OCI-LY7 (cell line): Measurements from ENCODE around the gene SLC39A3.

Experiments
- EZH2phosphoT487 ChIP-seq: fragments of 200-600 bp; sonication (generic); IDR thresholded peaks from 2 replicates; pipeline ENCODE4 v1.6.1; 2018; ENCODE audit warnings: low read depth, borderline replicate concordance, mild to moderate bottlenecking, mixed run types, antibody characterized with exemption, low read length, moderate library complexity, mixed read lengths
- TF ChIP-seq, protein P1 (sequence below): fragments of 200-600 bp; sonication (generic); conservative IDR thresholded peaks from 2 replicates; pipeline ENCODE4 v1.5.1; 2014; ENCODE audit warnings: mild to moderate bottlenecking, antibody characterized with exemption, low read length, moderate library complexity, mixed read lengths

DNA sequence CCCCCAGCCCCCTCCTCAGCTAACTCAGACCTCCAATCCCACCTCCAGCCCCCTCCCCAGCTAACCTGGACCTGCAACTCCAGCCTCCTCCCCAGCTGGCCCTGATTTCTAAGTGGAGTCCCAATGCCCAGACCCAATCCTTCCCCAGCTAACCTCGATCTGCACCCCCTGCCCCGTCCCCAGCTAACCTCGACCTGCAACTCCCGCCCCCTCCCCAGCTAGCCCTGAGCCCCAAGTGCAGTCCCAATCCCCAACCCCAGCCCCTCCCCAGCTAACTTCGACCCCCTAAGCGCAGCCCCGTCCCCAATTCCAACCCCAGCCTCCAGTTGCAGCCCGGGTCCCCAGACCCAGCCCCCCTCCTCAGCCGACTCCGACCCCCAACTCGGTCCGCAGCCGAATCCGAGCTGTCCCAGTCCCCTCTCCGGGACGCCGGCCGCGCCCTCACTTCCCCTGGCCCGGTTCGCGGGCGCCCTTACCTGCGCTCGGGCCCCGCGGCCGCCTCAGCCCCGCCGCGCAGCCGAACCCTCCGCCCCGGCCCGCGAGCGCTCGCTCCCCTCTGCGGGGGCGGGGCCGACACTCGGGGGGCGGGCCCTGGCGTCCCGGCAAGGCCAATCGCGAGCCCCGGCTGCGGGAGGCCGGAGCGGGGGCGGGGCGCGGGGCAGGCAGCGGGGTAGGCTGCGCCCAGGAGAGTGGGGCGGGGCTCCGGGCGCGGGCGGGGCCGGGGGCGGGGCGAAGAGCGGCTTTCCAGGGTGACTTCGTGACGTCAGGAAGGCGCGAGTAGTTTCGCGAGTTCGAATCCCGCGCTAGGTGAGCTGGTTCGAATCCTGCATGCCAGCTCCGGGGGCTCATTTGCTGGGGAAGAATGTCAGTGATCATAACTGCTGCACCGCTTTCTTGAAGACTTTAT, 37.4 kb downstream of the SLC39A3 start, which contains the start of gene GNG7:
- TF ChIP-seq, protein P1, sequence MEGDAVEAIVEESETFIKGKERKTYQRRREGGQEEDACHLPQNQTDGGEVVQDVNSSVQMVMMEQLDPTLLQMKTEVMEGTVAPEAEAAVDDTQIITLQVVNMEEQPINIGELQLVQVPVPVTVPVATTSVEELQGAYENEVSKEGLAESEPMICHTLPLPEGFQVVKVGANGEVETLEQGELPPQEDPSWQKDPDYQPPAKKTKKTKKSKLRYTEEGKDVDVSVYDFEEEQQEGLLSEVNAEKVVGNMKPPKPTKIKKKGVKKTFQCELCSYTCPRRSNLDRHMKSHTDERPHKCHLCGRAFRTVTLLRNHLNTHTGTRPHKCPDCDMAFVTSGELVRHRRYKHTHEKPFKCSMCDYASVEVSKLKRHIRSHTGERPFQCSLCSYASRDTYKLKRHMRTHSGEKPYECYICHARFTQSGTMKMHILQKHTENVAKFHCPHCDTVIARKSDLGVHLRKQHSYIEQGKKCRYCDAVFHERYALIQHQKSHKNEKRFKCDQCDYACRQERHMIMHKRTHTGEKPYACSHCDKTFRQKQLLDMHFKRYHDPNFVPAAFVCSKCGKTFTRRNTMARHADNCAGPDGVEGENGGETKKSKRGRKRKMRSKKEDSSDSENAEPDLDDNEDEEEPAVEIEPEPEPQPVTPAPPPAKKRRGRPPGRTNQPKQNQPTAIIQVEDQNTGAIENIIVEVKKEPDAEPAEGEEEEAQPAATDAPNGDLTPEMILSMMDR = no peak
- TF ChIP-seq EZH2phosphoT487 = no peak
